Epithelial cell of prostate (primary cell): Measurements from ENCODE around the gene C11orf58.

Experiments used
- DNase-seq: peaks from one replicate; pipeline ENCODE4 v3.0.0-alpha.2; 2011; ENCODE audit warnings: low read depth, low spot score
- H3K27ac ChIP-seq: fragments of 450-650 bp; 2 replicates; pipeline ENCODE4 v1.5.1; 2017; ENCODE audit warnings: mild to moderate bottlenecking

The C11orf58 gene

GRCh38 chr11:16738193-16738946 is at the start of gene C11orf58:
TSS of gene C11orf58 (plus strand) at chr11:16738647. CDS start at chr11:16738779, 132 bp downstream.
- peak; percentile 75 for DNase-seq
- H3K27ac ChIP-seq = peak within 1 kb of the TSS; percentile 58

GRCh38 chr11:16690086-16690485 is 48.4 kb upstream of the C11orf58 start:
- no peak overlapping the region for H3K27ac ChIP-seq
- no peak for DNase-seq

- H3K27ac ChIP-seq = no peak overlapping the region
- DNase-seq = no peak
Measured at GRCh38 chr11:16703795-16704194, 34.7 kb upstream of the C11orf58 start.

DNA sequence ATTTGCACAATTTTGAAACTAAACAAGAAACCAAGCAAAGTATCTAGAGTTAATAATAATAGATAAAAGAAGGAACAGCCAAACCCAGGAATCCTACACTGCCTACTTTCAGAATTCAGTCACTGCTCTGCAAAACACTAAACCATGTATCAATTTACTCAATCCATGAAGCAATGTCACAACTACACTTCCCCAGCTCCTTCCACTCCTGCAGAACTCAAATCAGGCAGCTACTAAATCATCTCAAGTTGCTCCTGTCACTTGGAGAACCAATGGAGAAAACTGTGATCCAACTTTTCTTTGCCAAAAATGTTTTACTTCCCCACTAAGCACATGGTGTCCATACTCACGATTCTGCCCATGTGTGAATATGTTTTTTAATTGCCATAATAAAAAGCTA is 24.9 kb upstream of the C11orf58 start:
- no peak for DNase-seq
- no peak overlapping the region for H3K27ac ChIP-seq

GRCh38 chr11:16722581-16723344 is 15.7 kb upstream of the C11orf58 start:
- no peak for DNase-seq
- no peak overlapping the region for H3K27ac ChIP-seq

GRCh38 chr11:16727806-16728205 is 10.6 kb upstream of the C11orf58 start:
- H3K27ac ChIP-seq = no peak overlapping the region
- no peak for DNase-seq

GRCh38 chr11:16737818-16738192 is 642 bp upstream of the C11orf58 start:
- DNase-seq = no peak

DNA sequence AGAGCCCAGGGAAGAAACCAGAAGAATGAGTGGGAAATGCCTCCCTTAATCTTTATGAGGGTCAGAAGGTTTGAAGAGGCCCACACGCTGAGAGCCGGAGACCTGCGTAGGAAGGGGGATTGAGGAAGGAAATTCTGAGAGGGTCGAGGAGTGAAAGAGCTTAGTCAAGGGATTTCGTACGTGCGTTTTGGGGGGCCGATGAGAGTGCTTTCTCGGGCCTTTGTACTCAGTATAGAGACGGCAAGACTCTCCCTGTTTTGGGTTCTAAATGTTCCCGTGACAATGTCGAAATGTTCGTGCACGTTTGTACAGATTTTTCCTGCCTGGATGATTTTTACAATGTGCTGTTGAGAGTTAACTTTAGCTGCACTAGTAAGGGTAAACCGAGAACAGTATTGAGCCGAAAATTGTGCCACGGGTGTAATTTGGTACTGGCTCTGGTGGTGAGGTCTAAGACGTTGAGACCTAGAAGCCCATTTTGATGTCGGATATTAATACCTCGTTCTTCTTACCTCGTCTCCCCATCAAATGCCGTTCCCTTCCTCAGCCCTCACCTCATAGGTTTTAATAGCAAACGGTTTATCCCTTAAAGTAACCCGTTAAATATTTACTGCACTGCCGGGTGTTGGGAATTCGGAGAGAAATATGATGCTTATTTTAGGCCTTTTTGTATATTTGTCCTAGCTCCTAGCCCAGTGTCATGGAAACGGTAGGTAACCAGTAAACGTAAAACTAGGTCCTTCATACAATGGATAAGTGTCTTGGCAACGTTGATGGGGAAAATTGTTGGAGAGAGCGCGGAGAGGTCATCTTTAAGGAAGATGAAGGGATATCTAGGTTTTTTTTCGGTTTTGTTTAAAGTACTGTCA is 734 bp downstream of the C11orf58 start:
- DNase-seq = no peak

More at GRCh38 chr11:16737818-16738192, 642 bp upstream of the C11orf58 start:
- H3K27ac ChIP-seq = peak overlapping the region; percentile 58

DNA sequence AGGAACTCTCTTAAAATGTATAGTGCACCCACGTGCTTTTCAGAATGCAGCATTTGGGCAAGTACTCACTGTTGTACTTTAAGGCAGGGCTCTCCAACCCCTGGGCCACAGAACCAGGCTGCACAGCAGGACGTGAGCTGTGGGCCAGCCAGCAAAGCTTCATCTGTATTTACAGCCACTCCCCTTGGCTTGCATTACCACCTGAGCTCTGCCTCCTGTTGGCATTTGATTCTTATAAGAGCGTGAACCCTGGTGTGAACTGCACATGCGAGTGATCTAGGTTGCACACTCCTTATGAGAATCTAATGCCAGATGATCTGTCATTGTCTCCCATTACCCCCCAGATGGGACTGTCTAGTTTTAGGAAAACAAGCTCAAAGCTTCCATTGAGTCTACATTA is 3.0 kb downstream of the C11orf58 start:
- no peak overlapping the region for H3K27ac ChIP-seq
- DNase-seq = no peak

More for the DNA sequence above, 734 bp downstream of the C11orf58 start:
- peak overlapping the region; percentile 58 for H3K27ac ChIP-seq

GRCh38 chr11:16743478-16743877 is 5.0 kb downstream of the C11orf58 start:
- no peak overlapping the region for H3K27ac ChIP-seq
- no peak for DNase-seq

GRCh38 chr11:16744128-16744725 is 5.8 kb downstream of the C11orf58 start:
- no peak for DNase-seq
- no peak overlapping the region for H3K27ac ChIP-seq

GRCh38 chr11:16745950-16746605 is 7.6 kb downstream of the C11orf58 start:
- DNase-seq = no peak

DNA sequence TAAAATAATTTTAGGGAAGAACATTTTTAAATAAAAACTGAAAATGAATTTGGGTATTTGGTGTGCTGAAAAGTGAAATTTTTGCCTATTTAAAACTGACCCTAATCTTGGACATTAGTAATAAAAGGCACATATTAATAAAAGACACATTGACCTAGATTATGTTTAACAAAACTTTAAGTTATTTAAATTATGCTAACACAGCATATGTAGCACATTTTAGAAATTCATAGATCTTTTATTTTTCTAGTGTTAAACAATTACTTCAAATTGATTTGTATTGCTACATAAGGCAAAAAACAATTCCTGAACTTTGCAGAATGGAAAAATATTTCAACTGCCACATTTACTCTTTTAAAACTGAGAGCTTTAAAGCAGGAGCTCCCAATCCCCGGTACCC is 10.6 kb downstream of the C11orf58 start:
- H3K27ac ChIP-seq = no peak overlapping the region
- no peak for DNase-seq

More at GRCh38 chr11:16745950-16746605, 7.6 kb downstream of the C11orf58 start:
- no peak overlapping the region for H3K27ac ChIP-seq

DNA sequence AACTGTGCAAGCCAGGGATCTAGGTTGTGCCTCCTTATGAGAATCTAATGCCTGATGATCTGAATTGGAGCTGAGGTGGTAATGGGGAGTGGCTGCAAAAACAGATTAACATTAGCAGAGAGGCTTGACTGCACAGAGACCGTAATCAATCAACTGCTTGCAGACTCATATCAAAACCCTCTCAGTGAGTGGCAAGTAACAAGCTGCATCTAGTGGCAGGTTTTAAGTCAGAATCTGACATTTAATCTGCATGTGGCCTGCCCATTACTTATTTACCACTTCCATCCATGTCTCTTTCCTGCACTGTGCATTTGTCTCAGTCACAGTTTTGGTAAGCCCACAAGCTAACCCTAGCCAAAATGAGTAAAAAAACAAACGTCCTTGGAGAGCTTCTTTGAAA is 11.2 kb downstream of the C11orf58 start:
- no peak for DNase-seq
- H3K27ac ChIP-seq = no peak overlapping the region

DNA sequence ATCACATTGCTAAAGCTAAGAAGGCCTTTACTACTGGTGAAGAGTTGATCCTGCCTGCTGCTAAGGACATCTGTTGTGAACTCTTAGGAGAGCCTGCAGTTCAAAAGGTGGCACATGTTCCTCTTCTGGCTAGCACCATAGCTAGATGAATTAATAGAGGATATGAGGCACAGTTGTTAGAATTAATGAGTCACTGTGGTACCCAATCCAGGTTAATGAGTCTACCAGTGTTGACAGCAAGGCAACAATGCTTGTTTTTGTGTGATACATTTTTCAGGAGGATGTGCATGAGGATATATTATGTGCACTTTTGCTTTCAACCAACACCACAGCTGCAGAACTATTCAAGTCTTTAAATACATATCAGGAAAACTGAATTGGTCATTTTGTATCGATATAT is 12.0 kb downstream of the C11orf58 start:
- H3K27ac ChIP-seq = no peak overlapping the region
- no peak for DNase-seq

DNA sequence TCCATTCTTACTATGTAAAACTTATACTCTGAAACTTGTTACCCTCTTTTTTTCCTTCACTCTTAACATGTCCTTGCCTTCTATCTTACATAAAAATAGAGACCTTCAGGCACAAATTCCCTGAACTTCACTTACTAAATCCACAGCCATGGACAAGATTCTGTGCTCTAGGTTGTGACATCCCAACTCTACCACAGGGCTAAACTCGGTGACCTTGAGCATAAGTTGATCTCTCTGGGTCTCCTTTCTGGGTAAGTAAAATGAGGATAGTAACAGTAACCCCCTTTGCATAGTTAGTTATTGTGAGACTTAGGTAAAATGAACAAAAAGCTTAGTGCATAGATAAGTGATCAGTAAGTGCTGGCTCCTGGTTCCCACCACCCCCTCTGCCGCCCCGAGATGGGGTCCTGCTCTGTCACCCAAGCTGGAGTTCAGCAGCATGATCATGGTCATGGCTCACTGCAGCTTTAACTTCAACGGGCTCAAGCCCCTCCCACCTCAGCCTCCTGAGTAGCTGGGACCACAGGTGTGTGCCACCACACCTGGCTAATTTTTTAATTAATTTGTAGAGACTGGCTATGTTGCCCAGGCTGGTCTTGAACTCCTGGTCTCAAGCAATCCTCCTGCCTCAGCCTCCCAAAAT is 20.1 kb downstream of the C11orf58 start:
- no peak for DNase-seq

DNA sequence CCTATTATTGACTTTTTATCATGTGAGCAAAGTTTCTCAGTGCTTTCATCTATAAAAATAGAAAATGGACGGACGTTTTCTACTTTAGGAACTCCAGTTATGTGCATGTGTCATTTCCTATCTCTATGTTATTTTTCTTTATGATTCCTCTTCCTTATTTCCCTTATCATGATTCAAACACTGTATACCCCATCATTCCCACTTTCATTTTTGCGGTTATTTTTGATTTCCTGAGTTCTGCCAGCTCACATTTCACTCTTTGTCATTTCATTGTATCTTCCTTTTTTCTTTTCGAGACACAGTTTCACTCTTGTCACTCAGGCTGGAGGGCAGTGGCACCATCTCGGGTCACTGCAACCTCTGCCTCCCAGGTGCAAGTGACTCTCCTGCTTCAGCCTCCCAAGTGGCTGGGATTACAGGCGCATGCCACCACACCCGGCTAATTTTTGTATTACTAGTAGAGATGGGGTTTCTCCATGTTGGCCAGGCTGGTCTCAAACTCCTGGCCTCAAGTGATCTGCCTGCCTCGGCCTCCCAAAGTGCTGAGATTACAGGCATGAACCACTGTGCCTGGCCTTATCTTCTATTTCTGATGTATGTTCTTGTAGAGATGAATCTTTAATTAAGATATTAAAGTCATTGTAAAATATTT is 21.5 kb downstream of the C11orf58 start:
- H3K27ac ChIP-seq = no peak overlapping the region
- no peak for DNase-seq

More for the DNA sequence above, 20.1 kb downstream of the C11orf58 start:
- no peak overlapping the region for H3K27ac ChIP-seq

GRCh38 chr11:16763746-16764145 is 25.3 kb downstream of the C11orf58 start:
- DNase-seq = no peak
- H3K27ac ChIP-seq = no peak overlapping the region

- DNase-seq = no peak
Measured at GRCh38 chr11:16764888-16765287, 26.4 kb downstream of the C11orf58 start.

More at GRCh38 chr11:16764888-16765287, 26.4 kb downstream of the C11orf58 start:
- no peak overlapping the region for H3K27ac ChIP-seq
